Stomach (tissue), 4 donors: ENCODE results near the gene RBMS3.

ENCODE experiments used
- CTCF ChIP-seq, 7 experiments: fragments of 450-650 bp in 4 of 7; fragments of 200-600 bp in 3 of 7; sonication (generic) in 3 of 7; IDR thresholded peaks; one replicate each; pipeline ENCODE4 v1.5.1; 2016 to 2019; ENCODE audit warnings: antibody characterized with exemption in 7 of 7, control low read depth in 2 of 7, mild to moderate bottlenecking in 1 of 7
- POLR2A ChIP-seq, 4 donors: fragments of 450-650 bp; IDR thresholded peaks; one replicate each; pipeline ENCODE4 v1.6.1; 2016; ENCODE audit warnings: antibody characterized with exemption in 4 of 4, control low read depth in 2 of 4, mild to moderate bottlenecking in 1 of 4, moderate library complexity in 1 of 4
- POLR2AphosphoS5 ChIP-seq, 3 donors: sonication (generic); formaldehyde crosslinking; IDR thresholded peaks; one replicate each; pipeline ENCODE4 v1.6.1; 2016; ENCODE audit warnings: antibody characterized with exemption in 3 of 3

DNA sequence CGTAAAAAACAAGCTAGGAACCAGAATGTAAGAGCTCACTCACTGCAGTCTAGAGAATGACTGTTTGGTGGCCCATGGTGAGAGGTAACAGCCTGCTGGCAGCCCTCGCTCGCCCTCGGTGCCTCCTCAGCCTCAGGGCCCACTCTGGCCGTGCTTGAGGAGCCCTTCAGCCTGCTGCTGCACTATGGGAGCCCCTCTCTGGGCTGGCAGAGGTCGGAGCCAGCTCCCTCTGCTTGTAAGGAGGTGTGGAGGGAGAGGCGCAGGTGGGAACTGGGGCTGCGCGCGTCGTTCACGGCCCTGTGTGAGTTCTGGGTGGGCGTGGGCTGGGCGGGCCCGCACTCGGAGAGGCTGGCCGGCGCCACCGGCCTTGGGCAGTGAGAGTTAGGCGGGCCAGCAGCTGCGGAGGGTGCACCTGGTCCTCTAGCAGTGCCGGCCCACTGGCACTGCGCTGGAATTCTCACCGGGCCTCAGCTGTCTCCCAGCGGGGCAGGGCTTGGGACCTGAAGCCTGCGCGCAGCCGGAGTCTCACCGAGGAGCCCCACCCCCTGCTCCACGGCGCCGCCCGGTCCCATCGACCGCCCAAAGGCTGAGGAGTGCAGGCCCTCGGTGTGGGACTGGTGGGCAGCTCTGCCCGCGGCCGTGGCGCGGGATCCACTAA, 420.6 kb downstream of the RBMS3 start:
- TF ChIP-seq POLR2AphosphoS5 (IDR thresholded peaks at IDR 0.05) = no peak
- TF ChIP-seq POLR2A (IDR thresholded peaks at IDR 0.05) = no peak
- no peak for TF ChIP-seq CTCF (IDR thresholded peaks at IDR 0.05)
